NCI-H748 treated with DMSO at 0.1 percent for 48 hours (cell line): ENCODE data around the gene NEK4.

Source experiments
- DNase-seq: peaks from one replicate; lab custom pipeline; 2025; lab: John Stamatoyannopoulos, UW

Gene NEK4

GRCh38 chr3:52663098-52663497, 107.6 kb downstream of the NEK4 start:
- DNase-seq, result no peak

- no peak for DNase-seq
Observed at GRCh38 chr3:52660046-52660445, 110.7 kb downstream of the NEK4 start.
